Uterus (tissue), 4 donors: ENCODE results near the gene ADM. TPM values are rescaled to one million over a fixed set of nuclear protein-coding genes. Genes with fewer than 3 reads are reported as not detected.

Source experiments
- DNase-seq, 2 donors: peaks; one replicate each; pipeline ENCODE4 v3.0.0-alpha.2; 2019 to 2020
- H3K27ac ChIP-seq, 2 donors: fragments of 200-600 bp; sonication (generic); 1 replicate in 1 of 2; 2 replicates in 1 of 2; pipeline ENCODE4 v1.5.1; 2016 to 2018
- H3K27me3 ChIP-seq, 2 donors: fragments of 200-600 bp; sonication (generic); one replicate each; pipeline ENCODE4 v1.5.1; 2018 to 2019; ENCODE audit warnings: control low read depth in 1 of 2
- H3K36me3 ChIP-seq, 2 donors: fragments of 200-600 bp; sonication (generic); one replicate each; pipeline ENCODE4 v1.5.1; 2019; ENCODE audit warnings: control low read depth in 1 of 2
- H3K4me1 ChIP-seq, 2 donors: fragments of 200-600 bp; sonication (generic); one replicate each; pipeline ENCODE4 v1.5.1; 2018 to 2019; ENCODE audit warnings: control low read depth in 1 of 2
- H3K4me3 ChIP-seq, 2 donors: fragments of 200-600 bp; sonication (generic); 1 replicate in 1 of 2; 2 replicates in 1 of 2; pipeline ENCODE4 v1.5.1; 2018 to 2019; ENCODE audit warnings: mild to moderate bottlenecking in 1 of 2
- H3K9me3 ChIP-seq, 2 donors: fragments of 200-600 bp; sonication (generic); one replicate each; pipeline ENCODE4 v1.5.1; 2019; ENCODE audit warnings: control low read depth in 1 of 2
- CTCF ChIP-seq, 4 experiments: fragments of 200-600 bp in 2 of 4; fragments of 450-650 bp in 2 of 4; sonication (generic) in 2 of 4; IDR thresholded peaks; one replicate each; pipeline ENCODE4 v1.5.1; 2016 to 2019; ENCODE audit warnings: antibody characterized with exemption in 4 of 4, mild to moderate bottlenecking in 2 of 4, moderate library complexity in 1 of 4
- POLR2A ChIP-seq, 2 donors: fragments of 450-650 bp; IDR thresholded peaks; one replicate each; pipeline ENCODE4 v1.6.1; 2016; ENCODE audit warnings: antibody characterized with exemption in 2 of 2, mild to moderate bottlenecking in 1 of 2, moderate library complexity in 1 of 2
- intact Hi-C: fragments of 100-400 bp; cut with DNase I; formaldehyde crosslinking; loops from one replicate; pipeline ENCODE4 v1.15.1; 2023; ENCODE audit warnings: low total_unique reads
- total RNA-seq, 4 donors: library from RNA; depleted of rRNA in 3 of 4; stranded (reverse); fragments of >200 nt in 3 of 4; gene quantifications; one replicate each; pipeline versions ENCODE4 v1.1.0 to v1.2.4, GENCODE V29; 2014 to 2023
- donor health status: DM: yes; HTN: yes; CAD: no.

ADM gene
- total RNA-seq, 4 donors from 2014 or later = 27.9 to 151 (median 47.2) TPM

GRCh38 chr11:10307022-10307399 is 2.1 kb downstream of the ADM start:
- Histone ChIP-seq H3K27me3 (no peaks in the 10 kb centered on the region), H3K27ac (peak overlapping the region; percentile 84 to 95), H3K4me1 (no peaks in the 10 kb centered on the region), H3K36me3 (no peaks in the 10 kb centered on the region), H3K9me3 (no peaks in the 10 kb centered on the region), H3K4me3 (peak overlapping the region; percentile 53 to 62)
- no peak for DNase-seq
- TF ChIP-seq POLR2A (IDR thresholded peaks at IDR 0.05) (no peak), CTCF (IDR thresholded peaks at IDR 0.05) (no peak)
- intact Hi-C loops = loop anchor here (10.0 kb wide), 1 partner anchor 102 kb away; no protein-coding TSS in a partner anchor

DNA sequence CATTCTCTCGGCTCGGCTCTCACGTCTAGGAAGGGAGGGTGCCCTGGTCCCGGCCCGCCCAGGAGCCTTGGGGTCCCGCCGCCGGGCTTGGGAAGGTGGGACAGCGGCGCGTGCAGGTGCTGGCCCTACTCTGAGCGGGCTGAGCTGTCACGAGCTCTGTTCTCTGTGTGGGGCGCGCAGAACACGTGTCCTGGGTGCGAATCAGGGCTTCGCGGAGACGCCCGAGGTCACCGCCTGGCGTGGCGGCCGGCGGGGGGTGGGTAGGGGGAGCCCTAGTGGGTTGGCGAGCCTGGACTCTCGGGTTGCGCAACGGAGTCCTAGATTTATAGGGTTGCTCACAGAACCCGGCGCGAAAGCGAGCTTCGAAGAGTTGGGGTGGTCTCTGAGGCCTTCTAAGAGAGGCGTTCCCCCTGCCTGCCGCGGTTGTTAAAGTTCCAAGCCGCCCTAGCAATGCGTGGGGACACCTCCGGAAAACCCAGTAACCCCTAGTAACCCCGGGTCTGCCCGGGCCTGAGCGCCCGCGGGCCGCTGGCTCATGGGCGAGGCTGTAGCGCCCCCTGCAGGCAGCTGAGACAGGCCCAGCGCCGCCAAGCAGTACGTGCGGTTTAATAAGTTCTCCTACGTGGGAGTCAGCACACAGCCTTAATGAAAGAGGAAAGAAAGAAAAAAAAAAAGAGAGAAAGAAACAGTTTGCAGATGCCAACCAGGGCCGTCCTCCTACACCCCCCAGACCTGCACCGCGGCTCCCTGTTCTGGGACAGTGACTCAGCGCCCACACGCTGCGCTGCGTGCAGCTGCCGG is 2.7 kb downstream of the ADM start:
- Histone ChIP-seq H3K4me1 (no peaks in the 10 kb centered on the region), H3K36me3 (no peaks in the 10 kb centered on the region), H3K4me3 (peak overlapping the region; percentile 53 to 62), H3K9me3 (no peaks in the 10 kb centered on the region), H3K27me3 (no peaks in the 10 kb centered on the region), H3K27ac (peak overlapping the region; percentile 63 to 95)
- intact Hi-C loops = loop anchor here (10.0 kb wide), 1 partner anchor 103 kb away; no protein-coding TSS in a partner anchor
- DNase-seq = peak; percentile 86 to 90
- TF ChIP-seq CTCF (IDR thresholded peaks at IDR 0.05) (peak; percentile 92 to 100 (median 98)), POLR2A (IDR thresholded peaks at IDR 0.05) (no peak)

DNA sequence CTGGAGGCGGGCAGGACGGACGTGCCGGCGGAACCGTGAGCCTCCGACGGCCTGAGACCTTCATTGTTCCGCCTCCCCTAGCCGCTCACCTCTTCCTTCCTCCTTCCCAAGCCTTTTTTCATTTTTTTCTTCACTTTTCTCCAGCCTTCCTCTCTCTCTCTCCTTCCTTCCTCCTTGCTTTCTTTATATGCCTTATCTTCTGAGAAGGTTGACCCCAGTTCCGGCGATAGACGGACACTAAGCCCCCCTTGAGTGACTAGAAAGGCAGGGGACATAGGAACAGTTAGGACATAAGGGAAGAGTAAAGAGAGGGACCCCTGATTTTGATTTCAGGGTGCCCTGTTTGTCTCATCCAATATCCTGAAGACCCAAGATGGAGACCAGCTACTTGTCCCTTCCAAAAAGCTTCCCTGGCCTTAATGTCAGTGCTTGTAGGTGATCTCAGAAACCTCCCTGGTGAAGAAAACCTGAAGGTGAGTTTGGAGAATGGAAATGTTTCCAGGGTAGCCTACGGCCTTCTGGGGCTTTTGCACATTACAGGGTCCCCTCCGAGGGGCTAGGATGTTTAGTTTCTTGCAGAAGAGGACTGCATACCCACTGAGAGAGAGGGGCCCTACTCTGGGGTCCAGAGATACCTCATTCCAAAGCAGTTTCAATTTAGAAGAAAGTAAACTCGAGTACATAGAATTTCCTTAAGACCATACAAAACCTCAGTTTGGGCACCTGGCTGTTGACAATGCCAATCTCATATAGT is 3.5 kb downstream of the ADM start:
- Histone ChIP-seq H3K9me3 (no peaks in the 10 kb centered on the region), H3K4me1 (no peaks in the 10 kb centered on the region), H3K27me3 (no peaks in the 10 kb centered on the region), H3K27ac (peak overlapping the region; percentile 63 to 95), H3K36me3 (no peaks in the 10 kb centered on the region), H3K4me3 (peak overlapping the region; percentile 53 to 62)
- TF ChIP-seq POLR2A (IDR thresholded peaks at IDR 0.05) (peak in 1 of 2 donors; percentile 10), CTCF (IDR thresholded peaks at IDR 0.05) (no peak)
- no peak for DNase-seq
- intact Hi-C loops = loop anchor here (10.0 kb wide), 1 partner anchor 104 kb away; no protein-coding TSS in a partner anchor

DNA sequence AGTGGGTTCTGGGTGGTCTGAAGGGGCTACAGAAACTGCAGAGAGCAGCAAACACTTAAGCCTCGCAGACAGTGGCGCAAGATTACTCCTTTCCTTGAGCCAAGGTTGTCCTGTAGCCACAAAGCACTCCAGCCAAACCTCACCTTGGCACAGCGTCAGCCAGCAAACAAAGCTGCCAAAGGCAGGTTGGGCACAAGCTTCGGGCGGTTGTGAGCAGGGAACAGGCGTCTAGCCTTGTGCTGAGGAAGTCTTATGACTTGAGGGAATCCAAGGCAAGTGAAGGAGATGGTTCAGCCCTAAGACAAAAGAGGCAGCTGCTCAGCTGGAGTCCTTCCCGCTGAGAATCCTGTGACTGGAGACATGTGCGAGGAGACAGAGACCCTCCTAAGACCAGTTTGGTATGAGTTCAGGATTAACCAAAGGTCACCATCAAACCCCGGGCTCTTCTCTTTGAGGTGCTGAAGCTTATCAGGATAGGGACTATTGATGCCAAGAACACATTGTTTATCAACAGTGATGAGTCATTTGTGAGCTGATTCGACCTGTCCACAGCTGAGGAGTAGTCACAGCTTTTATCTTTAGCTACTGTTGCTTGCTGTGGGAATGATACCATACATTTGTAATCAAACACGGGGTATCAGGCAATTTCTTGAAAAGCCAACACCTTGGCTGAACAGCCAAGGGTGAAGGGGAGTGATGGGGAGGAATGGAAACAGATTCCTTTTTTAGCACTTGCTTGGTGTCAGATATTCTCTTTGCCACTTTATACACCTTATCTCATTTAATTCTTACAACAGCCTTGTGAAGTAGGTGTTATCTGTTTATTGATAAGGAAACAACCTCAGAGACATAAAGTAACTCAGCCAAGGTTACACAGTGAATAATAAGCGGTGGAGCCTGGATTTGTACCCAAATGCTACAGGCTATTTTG is 4.6 kb downstream of the ADM start:
- peak overlapping the region; percentile 63 to 95 for H3K27ac ChIP-seq
- H3K36me3 ChIP-seq = no peaks in the 10 kb centered on the region
- TF ChIP-seq POLR2A (IDR thresholded peaks at IDR 0.05) (no peak), CTCF (IDR thresholded peaks at IDR 0.05) (no peak)
- H3K4me1 ChIP-seq = no peaks in the 10 kb centered on the region
- H3K9me3 ChIP-seq = no peaks in the 10 kb centered on the region
- no peak overlapping the region for H3K4me3 ChIP-seq
- no peaks in the 10 kb centered on the region for H3K27me3 ChIP-seq
- intact Hi-C loops = loop anchor here (10.0 kb wide), 1 partner anchor 105 kb away; no protein-coding TSS in a partner anchor
- peak; percentile 40 to 46 for DNase-seq
